CD4-positive, alpha-beta T cell (primary cell): ENCODE data around the gene FNDC1. TPM values are rescaled to one million over a fixed set of nuclear protein-coding genes. Genes with fewer than 3 reads are reported as not detected.

Experiments used
- ATAC-seq: fragments of 200-7000 bp; cut with Tn5 transposase; one replicate; pipeline ENCODE4 v1.10.0; 2022; ENCODE audit warnings: mild to moderate bottlenecking; ENCODE audit not compliant: poor library complexity
- CTCF ChIA-PET: fragments of 350-600 bp; sonication (Branson Sonifier 250); formaldehyde crosslinking; loops from one replicate; lab custom pipeline; 2021; ENCODE audit warnings: antibody characterized with exemption, inconsistent platforms; lab: Charles Lee
- POLR2A ChIA-PET: fragments of 350-600 bp; sonication (Branson Sonifier 250); formaldehyde crosslinking; loops from one replicate; lab custom pipeline; 2021; ENCODE audit warnings: antibody characterized with exemption, inconsistent platforms; lab: Charles Lee
- DNase-seq, 14 experiments: peaks; one replicate each; pipeline ENCODE4 v3.0.0-alpha.2; 2013 to 2020; ENCODE audit warnings: mixed read lengths in 2 of 14
- H3K27ac ChIP-seq, 2 donors: one replicate each; pipeline versions ENCODE4 v1.5.1 to v1.7.0; 2013; ENCODE audit warnings: low read length in 2 of 2, low read depth in 1 of 2, mild to moderate bottlenecking in 1 of 2
- H3K27me3 ChIP-seq, 2 experiments: 1 replicate in 1 of 2; 2 replicates in 1 of 2; pipeline versions ENCODE4 v1.6.1 to v1.7.0; 2013; ENCODE audit warnings: low read length in 2 of 2, control low read depth in 1 of 2, mild to moderate bottlenecking in 1 of 2, moderate library complexity in 1 of 2; ENCODE audit not compliant: insufficient read depth in 2 of 2, control insufficient read depth in 1 of 2
- H3K36me3 ChIP-seq: one replicate; pipeline ENCODE4 v1.6.1; 2013; ENCODE audit warnings: low read length, control low read depth; ENCODE audit not compliant: insufficient read depth
- H3K4me1 ChIP-seq: one replicate; pipeline ENCODE4 v1.6.1; 2013; ENCODE audit warnings: low read length, control low read depth; ENCODE audit not compliant: insufficient read depth
- H3K4me3 ChIP-seq: one replicate; pipeline ENCODE4 v1.5.1; 2013; ENCODE audit warnings: mild to moderate bottlenecking, low read length, moderate library complexity
- H3K9me3 ChIP-seq, 2 experiments: 1 replicate in 1 of 2; 2 replicates in 1 of 2; pipeline versions ENCODE4 v1.6.1 to v1.7.0; 2013; ENCODE audit warnings: low read length in 2 of 2, mild to moderate bottlenecking in 2 of 2, control low read depth in 1 of 2, moderate library complexity in 1 of 2; ENCODE audit not compliant: control insufficient read depth in 1 of 2, insufficient read depth in 1 of 2
- H3K27ac Mint-ChIP-seq: one replicate; pipeline ENCODE4 v1.8.0; 2020; ENCODE audit warnings: mixed read lengths
- H3K27me3 Mint-ChIP-seq: one replicate; pipeline ENCODE4 v1.8.0; 2021; ENCODE audit warnings: mixed read lengths
- H3K36me3 Mint-ChIP-seq: one replicate; pipeline ENCODE4 v1.8.0; 2021; ENCODE audit warnings: low read depth, mixed read lengths
- H3K4me1 Mint-ChIP-seq: one replicate; pipeline ENCODE4 v1.8.0; 2021; ENCODE audit warnings: low read depth, mixed read lengths
- H3K4me3 Mint-ChIP-seq: one replicate; pipeline ENCODE4 v1.8.0; 2020; ENCODE audit warnings: mild to moderate bottlenecking, mixed read lengths
- H3K9me3 Mint-ChIP-seq: one replicate; pipeline ENCODE4 v1.8.0; 2020; ENCODE audit warnings: mixed read lengths
- intact Hi-C, 2 experiments: fragments of 100-400 bp; cut with DNase I in 1 of 2; cut with micrococcal nuclease in 1 of 2; formaldehyde crosslinking; loops; one replicate each; pipeline versions ENCODE4 v1.15.1 to v1.9.0; 2023 to 2025; cut with DNase I, micrococcal nuclease
- total RNA-seq, 174 experiments: library from RNA in 2 of 174; stranded (reverse) in 2 of 174; gene quantifications; one replicate each; pipeline ENCODE4 v1.2.3 and lab custom pipeline; 2021 to 2026
- TF ChIP-seq, protein P1 (sequence below): fragments of 200-600 bp; IDR thresholded peaks from one replicate; pipeline ENCODE4 v1.8.0; 2022; ENCODE audit warnings: antibody characterized with exemption, mild to moderate bottlenecking

FNDC1 gene
- total RNA-seq, 2 experiments from 2014 or later = not detected

DNA sequence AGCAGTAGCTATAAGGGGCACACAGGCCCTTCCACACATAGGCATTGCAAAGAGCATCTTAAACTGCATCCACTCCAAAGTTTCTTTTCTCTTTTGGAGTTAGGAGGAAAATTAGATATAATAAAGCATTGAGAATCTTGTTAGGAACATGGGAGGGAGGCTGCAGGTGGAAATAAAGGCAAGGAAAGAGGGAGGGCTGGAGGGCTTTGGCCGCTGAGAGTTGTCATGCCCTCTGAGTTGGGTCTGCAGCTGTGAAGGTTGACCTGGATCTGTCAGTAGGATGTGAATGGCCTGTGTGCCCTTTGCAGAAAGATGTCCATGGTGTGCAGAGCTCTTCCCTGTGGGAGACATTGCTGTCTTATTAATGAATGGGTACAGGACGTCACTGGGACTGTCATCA lies 134.0 kb downstream of the FNDC1 start:
- intact Hi-C loops = no loop called here
- Mint-ChIP-seq H3K9me3 (no peaks in the 10 kb centered on the region), H3K4me3 (no peak overlapping the region), H3K36me3 (no peaks in the 10 kb centered on the region), H3K27ac (no peak overlapping the region), H3K4me1 (no peaks in the 10 kb centered on the region), H3K27me3 (peaks cover 43% of the 10 kb centered on the region)
- Histone ChIP-seq H3K27me3 (peaks cover 0 to 4% of the 10 kb centered on the region in 2 experiments), H3K4me3 (no peak overlapping the region), H3K27ac (no peak overlapping the region), H3K9me3 (peaks cover 0 to 3% of the 10 kb centered on the region in 2 experiments), H3K4me1 (no peaks in the 10 kb centered on the region), H3K36me3 (no peaks in the 10 kb centered on the region)
- ChIA-PET POLR2A (no interaction called here), CTCF (no interaction called here)
- TF ChIP-seq, protein P1, sequence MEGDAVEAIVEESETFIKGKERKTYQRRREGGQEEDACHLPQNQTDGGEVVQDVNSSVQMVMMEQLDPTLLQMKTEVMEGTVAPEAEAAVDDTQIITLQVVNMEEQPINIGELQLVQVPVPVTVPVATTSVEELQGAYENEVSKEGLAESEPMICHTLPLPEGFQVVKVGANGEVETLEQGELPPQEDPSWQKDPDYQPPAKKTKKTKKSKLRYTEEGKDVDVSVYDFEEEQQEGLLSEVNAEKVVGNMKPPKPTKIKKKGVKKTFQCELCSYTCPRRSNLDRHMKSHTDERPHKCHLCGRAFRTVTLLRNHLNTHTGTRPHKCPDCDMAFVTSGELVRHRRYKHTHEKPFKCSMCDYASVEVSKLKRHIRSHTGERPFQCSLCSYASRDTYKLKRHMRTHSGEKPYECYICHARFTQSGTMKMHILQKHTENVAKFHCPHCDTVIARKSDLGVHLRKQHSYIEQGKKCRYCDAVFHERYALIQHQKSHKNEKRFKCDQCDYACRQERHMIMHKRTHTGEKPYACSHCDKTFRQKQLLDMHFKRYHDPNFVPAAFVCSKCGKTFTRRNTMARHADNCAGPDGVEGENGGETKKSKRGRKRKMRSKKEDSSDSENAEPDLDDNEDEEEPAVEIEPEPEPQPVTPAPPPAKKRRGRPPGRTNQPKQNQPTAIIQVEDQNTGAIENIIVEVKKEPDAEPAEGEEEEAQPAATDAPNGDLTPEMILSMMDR = no peak
- DNase-seq (no peak), ATAC-seq (no peak)

DNA sequence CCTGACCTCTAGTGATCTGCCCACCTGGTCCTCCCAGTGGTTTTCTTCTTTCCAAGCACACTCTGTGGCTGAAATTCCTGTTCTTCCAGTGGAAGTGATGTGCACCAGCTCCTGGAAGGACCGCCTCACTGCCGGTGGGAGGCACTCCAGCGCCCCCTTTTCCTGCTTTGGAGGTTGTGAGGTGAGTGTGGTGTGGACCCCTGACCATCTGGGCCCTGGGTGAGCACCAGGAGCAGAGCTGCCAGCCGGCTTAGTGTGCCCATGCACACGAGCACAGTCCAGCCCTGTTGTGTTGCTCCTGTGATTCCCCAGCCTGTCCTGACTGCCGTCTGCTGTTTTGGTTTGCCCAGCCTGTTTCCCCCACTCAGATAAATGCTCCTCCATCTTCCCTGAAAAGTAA lies 134.6 kb downstream of the FNDC1 start:
- H3K27ac ChIP-seq = no peak overlapping the region
- Mint-ChIP-seq H3K4me3 (no peak overlapping the region), H3K4me1 (no peaks in the 10 kb centered on the region), H3K27me3 (peaks cover 39% of the 10 kb centered on the region), H3K36me3 (no peaks in the 10 kb centered on the region), H3K27ac (no peak overlapping the region), H3K9me3 (no peaks in the 10 kb centered on the region)
- TF ChIP-seq, protein P1 = no peak
- no peak overlapping the region for H3K4me3 ChIP-seq
- CTCF ChIA-PET = no interaction called here
- H3K9me3 ChIP-seq = peaks cover 0 to 3% of the 10 kb centered on the region in 2 experiments
- no peaks in the 10 kb centered on the region for H3K4me1 ChIP-seq
- intact Hi-C loops = no loop called here
- POLR2A ChIA-PET = no interaction called here
- H3K27me3 ChIP-seq = peaks cover 0 to 4% of the 10 kb centered on the region in 2 experiments
- no peaks in the 10 kb centered on the region for H3K36me3 ChIP-seq
- ATAC-seq (no peak), DNase-seq (no peak)

DNA sequence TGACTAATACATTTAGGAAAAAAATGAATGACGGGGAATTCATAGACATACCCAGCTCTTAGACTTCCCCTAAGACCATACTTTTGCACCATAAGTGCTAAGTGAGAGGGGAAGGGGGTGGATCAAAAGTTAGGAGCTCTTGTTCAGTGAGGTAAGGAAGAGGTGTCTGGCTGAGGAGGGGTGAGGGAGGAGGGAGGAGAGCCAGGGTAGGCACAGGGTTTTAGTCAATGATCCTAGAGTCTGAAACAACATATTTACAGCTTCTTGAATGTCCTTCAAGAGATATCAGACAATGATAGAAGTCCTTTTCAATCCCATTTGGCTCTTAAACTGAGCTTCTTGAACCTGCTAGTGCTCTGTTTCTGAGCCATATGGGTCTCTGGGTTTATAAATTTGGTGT lies 135.4 kb downstream of the FNDC1 start:
- intact Hi-C loops = no loop called here
- H3K9me3 Mint-ChIP-seq = no peaks in the 10 kb centered on the region
- H3K9me3 ChIP-seq = peaks cover 0 to 3% of the 10 kb centered on the region in 2 experiments
- H3K27me3 ChIP-seq = peaks cover 0 to 4% of the 10 kb centered on the region in 2 experiments
- H3K27me3 Mint-ChIP-seq = peaks cover 35% of the 10 kb centered on the region
- H3K36me3 ChIP-seq = no peaks in the 10 kb centered on the region
- ATAC-seq (no peak), DNase-seq (no peak)
- no peak overlapping the region for H3K4me3 Mint-ChIP-seq
- ChIA-PET POLR2A (no interaction called here), CTCF (no interaction called here)
- H3K4me1 ChIP-seq = no peaks in the 10 kb centered on the region
- H3K27ac ChIP-seq = no peak overlapping the region
- H3K36me3 Mint-ChIP-seq = no peaks in the 10 kb centered on the region
- H3K4me1 Mint-ChIP-seq = no peaks in the 10 kb centered on the region
- TF ChIP-seq, protein P1 = no peak
- no peak overlapping the region for H3K4me3 ChIP-seq
- H3K27ac Mint-ChIP-seq = no peak overlapping the region
